D721Med (cell line): Measurements from ENCODE around the gene VEGFC.

ENCODE experiments used
- DNase-seq: peaks from one replicate; pipeline ENCODE4 v3.0.0; 2011; ENCODE audit warnings: low spot score; ENCODE audit not compliant: insufficient read length
- FAIRE-seq: peaks from 2 replicates; lab custom pipeline; 2011; peaks lifted over from hg19 to GRCh38; lab: Jason Lieb, UNC
- CTCF ChIP-seq: IDR thresholded peaks from 2 replicates; pipeline ENCODE4 v1.5.1; 2012; ENCODE audit warnings: mild to moderate bottlenecking, control low read depth; ENCODE audit not compliant: insufficient read depth; ENCODE audit errors: missing control alignments

VEGFC gene

GRCh38 chr4:176721459-176721858 lies 71.3 kb downstream of the VEGFC start:
- TF ChIP-seq CTCF, result no peak
- DNase-seq (no peak), FAIRE-seq (no peak)

- FAIRE-seq (no peak), DNase-seq (no peak)
- no peak for TF ChIP-seq CTCF
Observed at GRCh38 chr4:176718881-176719280, 73.8 kb downstream of the VEGFC start.

- no peak for TF ChIP-seq CTCF
- DNase-seq (no peak), FAIRE-seq (no peak)
Observed at GRCh38 chr4:176717237-176717636, 75.5 kb downstream of the VEGFC start.

- no peak for DNase-seq
- TF ChIP-seq CTCF, result no peak
- no peak for FAIRE-seq
Observed at GRCh38 chr4:176709417-176709816, 83.3 kb downstream of the VEGFC start.

GRCh38 chr4:176708771-176709311 lies 83.9 kb downstream of the VEGFC start:
- no peak for TF ChIP-seq CTCF

GRCh38 chr4:176690716-176691115 lies 102.0 kb downstream of the VEGFC start:
- FAIRE-seq, result no peak
- DNase-seq, result no peak
- no peak for TF ChIP-seq CTCF

More at GRCh38 chr4:176708771-176709311, 83.9 kb downstream of the VEGFC start:
- no peak for DNase-seq
- no peak for FAIRE-seq

GRCh38 chr4:176680668-176681180 lies 112.0 kb downstream of the VEGFC start:
- TF ChIP-seq CTCF, result no peak
- no peak for FAIRE-seq
- no peak for DNase-seq
